MG63 (cell line): Measurements from ENCODE around the gene CTNNB1. TPM values are rescaled to one million over a fixed set of nuclear protein-coding genes. Genes with fewer than 3 reads are reported as not detected.

Source experiments
- DNase-seq: peaks from one replicate; pipeline ENCODE4 v3.0.0-alpha.2; 2020
- H3K27me3 ChIP-seq: fragments of 250-450 bp; sonication (Bioruptor Pico); 2 replicates; pipeline ENCODE4 v1.5.1; 2020; ENCODE audit warnings: mild to moderate bottlenecking, moderate library complexity
- H3K36me3 ChIP-seq: fragments of 250-450 bp; sonication (Bioruptor Pico); 2 replicates; pipeline ENCODE4 v1.5.1; 2020; ENCODE audit warnings: mild to moderate bottlenecking, moderate library complexity
- H3K4me3 ChIP-seq: fragments of 250-450 bp; sonication (Bioruptor Pico); 2 replicates; pipeline ENCODE4 v1.5.1; 2020; ENCODE audit warnings: mild to moderate bottlenecking, moderate library complexity
- H3K9me3 ChIP-seq: fragments of 250-450 bp; sonication (Bioruptor Pico); 2 replicates; pipeline ENCODE4 v1.5.1; 2020; ENCODE audit warnings: mild to moderate bottlenecking, moderate library complexity
- total RNA-seq: library from RNA; depleted of rRNA; stranded (reverse); fragments of >200 nt; shearing (Covaris generic); gene quantifications from 2 replicates; pipeline ENCODE4 v1.2.3, GENCODE V29; 2014; ENCODE audit warnings: low replicate concordance

CTNNB1 gene
- total RNA-seq, 1 experiment from 2014 or later: 147 TPM

GRCh38 chr3:41184394-41184793 is 14.9 kb upstream of the CTNNB1 start:
- no peaks in the 10 kb centered on the region for H3K27me3 ChIP-seq
- H3K4me3 ChIP-seq: no peak overlapping the region
- no peak for DNase-seq

DNA sequence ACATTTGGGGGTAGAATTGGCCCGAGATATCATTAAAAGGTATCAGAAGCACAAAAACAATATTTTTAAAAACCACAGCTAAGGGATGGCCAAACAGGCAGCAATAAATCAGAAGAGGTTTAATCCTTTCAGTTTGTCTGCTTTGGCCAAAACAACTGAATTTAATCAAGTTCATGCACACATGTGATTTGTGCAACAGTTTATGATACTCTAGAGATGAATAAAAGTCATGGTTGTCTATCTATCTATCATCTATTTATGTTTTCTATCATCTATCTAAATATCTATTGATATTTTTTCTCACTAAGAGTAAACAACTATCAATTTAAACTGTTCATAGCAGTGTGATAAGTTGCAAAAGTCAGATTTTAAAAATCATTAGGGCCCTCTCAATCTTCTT is 13.0 kb upstream of the CTNNB1 start:
- DNase-seq: no peak

More at GRCh38 chr3:41184394-41184793, 14.9 kb upstream of the CTNNB1 start:
- Histone ChIP-seq H3K36me3 (no peaks in the 10 kb centered on the region), H3K9me3 (no peaks in the 10 kb centered on the region)

GRCh38 chr3:41188306-41188705 is 11.0 kb upstream of the CTNNB1 start:
- no peak overlapping the region for H3K4me3 ChIP-seq
- H3K36me3 ChIP-seq: no peaks in the 10 kb centered on the region
- no peaks in the 10 kb centered on the region for H3K27me3 ChIP-seq
- DNase-seq: no peak
- H3K9me3 ChIP-seq: no peaks in the 10 kb centered on the region

More for the DNA sequence above, 13.0 kb upstream of the CTNNB1 start:
- H3K9me3 ChIP-seq: no peaks in the 10 kb centered on the region
- no peak overlapping the region for H3K4me3 ChIP-seq
- no peaks in the 10 kb centered on the region for H3K27me3 ChIP-seq
- H3K36me3 ChIP-seq: no peaks in the 10 kb centered on the region

DNA sequence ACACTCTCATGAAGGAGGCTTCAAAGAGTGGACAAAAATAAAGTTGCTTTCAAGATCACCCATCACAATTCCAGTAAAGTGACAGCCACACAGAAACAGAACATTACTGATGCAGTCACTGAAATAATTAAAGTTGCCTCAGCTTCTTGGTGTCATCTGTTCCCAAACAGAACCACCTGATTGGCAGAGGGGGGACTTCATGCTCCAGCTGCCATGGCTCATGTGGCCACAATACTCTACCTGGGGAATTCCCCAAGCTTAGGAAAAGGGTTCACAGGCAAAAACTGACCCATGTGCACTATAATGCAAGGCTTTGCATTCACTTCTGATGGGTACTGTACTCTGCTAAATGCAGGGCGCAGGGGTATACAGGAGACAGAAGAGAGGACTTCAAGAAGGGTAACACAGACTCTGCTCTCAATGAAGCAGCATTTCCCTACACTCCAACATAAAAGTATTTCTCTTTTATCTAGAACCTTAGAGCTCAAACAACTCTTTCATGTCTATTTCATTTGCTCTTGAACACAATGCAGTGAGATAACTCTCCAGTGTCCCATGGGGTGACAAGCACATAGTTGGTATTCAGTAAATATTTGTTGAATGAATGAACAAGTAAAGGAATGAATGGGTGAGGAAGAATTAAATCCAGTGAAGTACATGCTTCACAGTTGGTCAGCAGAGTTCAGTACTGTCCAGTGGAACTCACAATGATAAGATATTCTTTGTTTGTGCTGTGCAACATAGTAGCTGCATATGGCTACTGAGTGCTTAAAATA is 8.6 kb upstream of the CTNNB1 start:
- H3K4me3 ChIP-seq: no peak overlapping the region
- no peak for DNase-seq
- no peaks in the 10 kb centered on the region for H3K9me3 ChIP-seq
- no peaks in the 10 kb centered on the region for H3K36me3 ChIP-seq
- H3K27me3 ChIP-seq: no peaks in the 10 kb centered on the region

DNA sequence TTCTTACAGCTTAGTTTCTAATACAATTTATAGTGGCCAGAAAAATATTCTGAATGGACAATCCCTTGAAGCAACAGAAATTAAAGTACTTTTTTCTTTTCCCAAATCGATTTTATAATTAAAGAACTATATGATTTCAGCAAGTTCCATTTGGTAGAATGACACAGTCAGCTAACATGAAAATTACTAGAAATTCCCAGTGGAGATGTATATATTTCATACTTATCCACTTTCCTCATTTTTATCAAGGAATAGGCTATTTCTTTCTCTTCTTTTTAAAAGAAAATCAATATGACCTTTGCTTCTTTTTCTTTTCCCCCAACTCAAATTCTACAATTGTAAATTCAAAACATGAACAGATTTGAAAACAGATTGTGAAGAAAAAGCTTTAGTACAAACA is 6.4 kb upstream of the CTNNB1 start:
- Histone ChIP-seq H3K27me3 (no peaks in the 10 kb centered on the region), H3K9me3 (no peaks in the 10 kb centered on the region), H3K36me3 (no peaks in the 10 kb centered on the region), H3K4me3 (no peak overlapping the region)
- no peak for DNase-seq

DNA sequence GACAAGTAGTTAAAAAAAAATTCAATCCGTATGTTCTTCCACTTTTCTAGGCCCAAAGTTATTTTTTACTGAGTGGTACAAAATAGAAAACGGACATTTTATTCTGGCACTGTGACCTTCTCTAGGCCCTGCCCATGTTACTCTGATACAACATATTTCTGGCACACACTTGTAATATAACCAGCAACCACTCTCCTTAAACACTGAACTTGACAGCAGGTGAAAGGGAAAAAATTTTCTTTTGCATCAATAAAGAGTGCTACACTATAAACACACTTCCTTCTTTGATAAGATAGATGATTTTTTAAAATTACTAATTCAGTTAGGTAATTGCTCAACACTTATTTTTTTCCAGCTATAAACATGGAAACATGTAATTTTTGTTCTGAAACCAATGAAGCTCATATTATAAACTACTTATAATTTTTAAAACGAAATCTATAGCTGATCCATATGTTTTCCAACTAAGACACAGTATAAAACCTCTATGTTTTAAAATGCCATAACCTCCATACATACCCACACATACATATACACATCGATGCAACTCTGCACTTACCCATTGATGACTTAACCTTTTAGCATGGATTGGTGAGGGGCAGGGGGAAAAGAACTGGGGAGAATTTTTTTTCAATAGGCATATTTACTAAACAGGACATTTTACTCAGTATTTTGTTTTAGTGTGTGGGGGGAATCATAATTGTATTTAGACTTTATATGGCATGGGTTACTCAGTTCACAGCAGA is 5.3 kb upstream of the CTNNB1 start:
- DNase-seq: no peak
- no peaks in the 10 kb centered on the region for H3K36me3 ChIP-seq
- no peaks in the 10 kb centered on the region for H3K9me3 ChIP-seq
- no peak overlapping the region for H3K4me3 ChIP-seq
- H3K27me3 ChIP-seq: no peaks in the 10 kb centered on the region

DNA sequence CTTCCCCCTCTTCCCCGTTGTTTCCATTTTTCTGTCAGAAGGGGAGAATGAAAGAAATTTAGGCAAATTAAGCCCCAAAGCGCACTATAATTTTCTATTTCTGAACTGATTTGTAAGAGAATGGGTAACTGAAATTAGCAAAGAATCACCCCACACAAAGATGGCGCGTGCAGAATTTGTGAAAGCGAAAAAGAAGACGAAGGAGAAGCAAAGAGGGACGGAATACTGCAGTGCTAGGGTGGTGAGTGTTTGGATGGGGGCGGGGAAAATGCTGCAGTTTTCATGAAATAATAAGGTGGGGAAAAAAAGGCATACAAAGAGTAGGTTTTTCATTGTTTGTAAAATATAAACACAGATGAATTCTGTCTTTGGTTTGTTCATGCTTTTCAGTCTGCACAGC is 4.6 kb upstream of the CTNNB1 start:
- Histone ChIP-seq H3K4me3 (no peak overlapping the region), H3K9me3 (no peaks in the 10 kb centered on the region), H3K36me3 (no peaks in the 10 kb centered on the region), H3K27me3 (no peaks in the 10 kb centered on the region)
- no peak for DNase-seq

- Histone ChIP-seq H3K27me3 (no peaks in the 10 kb centered on the region), H3K4me3 (no peak overlapping the region), H3K36me3 (no peaks in the 10 kb centered on the region), H3K9me3 (no peaks in the 10 kb centered on the region)
- DNase-seq: no peak
Measured at GRCh38 chr3:41195946-41196345, 3.4 kb upstream of the CTNNB1 start.

DNA sequence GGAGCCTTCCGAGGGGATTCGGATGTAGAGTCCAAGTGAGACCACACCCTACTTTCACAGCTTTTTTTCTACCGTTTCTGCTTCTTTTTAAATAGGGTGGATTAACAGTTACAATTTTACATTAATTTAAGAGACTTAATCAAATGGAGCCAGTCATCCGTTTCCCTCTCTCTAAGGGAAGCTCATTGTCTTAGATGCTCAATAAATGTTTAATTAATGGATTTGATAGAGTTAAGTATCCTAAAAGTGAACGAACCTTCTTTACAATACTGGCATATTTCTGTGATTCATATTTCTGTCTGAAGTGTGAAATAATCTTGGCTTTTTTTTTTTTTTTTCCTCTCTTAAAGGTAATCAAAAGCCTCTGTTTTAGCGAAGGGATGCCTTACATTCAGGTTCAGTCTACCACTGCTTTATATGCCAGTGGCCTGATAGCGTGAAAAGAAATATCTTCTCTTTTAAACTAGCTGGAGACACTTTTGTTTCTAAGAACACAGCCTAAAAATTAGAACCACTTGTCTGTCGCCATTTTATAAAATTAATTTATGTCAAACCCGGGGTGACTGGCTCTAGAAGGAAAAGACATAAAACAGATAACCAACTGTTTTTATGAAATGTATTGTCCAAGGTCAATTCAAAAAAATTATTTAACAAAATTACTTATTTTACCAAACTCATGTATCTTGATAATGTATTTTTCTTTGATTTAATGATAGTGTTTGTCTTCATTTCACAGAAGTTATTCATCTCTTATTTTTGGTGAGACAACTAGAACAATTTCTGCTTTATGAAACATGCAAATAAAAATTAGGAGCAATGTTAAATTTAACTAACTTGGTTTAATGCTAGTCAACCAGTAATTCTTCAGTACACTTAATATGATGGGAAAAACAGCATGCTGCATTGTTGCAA is 2.5 kb upstream of the CTNNB1 start:
- Histone ChIP-seq H3K9me3 (no peaks in the 10 kb centered on the region), H3K4me3 (no peak overlapping the region), H3K36me3 (no peaks in the 10 kb centered on the region), H3K27me3 (no peaks in the 10 kb centered on the region)
- DNase-seq: no peak

DNA sequence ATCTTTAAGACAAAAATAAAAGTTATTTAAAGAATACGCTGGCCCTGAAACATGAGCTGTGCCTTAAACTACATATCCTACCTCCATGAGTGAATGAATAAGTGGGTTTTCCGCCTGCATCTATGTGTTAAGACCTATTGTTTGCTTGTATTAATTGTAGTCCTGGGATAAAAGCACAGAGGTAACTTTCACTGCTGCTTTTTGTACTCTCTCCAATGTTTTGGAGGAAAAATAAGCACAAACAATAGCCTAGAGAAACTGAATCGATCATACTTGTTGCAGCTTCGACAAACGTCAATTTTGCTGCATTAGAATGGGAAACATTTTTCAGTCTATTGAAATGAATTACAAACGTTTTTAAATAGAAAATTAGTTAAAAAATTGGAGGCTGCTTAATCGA is 1.3 kb upstream of the CTNNB1 start:
- H3K36me3 ChIP-seq: no peaks in the 10 kb centered on the region
- DNase-seq: no peak
- peak overlapping the region; percentile 81 for H3K4me3 ChIP-seq
- H3K27me3 ChIP-seq: no peaks in the 10 kb centered on the region
- H3K9me3 ChIP-seq: no peaks in the 10 kb centered on the region

DNA sequence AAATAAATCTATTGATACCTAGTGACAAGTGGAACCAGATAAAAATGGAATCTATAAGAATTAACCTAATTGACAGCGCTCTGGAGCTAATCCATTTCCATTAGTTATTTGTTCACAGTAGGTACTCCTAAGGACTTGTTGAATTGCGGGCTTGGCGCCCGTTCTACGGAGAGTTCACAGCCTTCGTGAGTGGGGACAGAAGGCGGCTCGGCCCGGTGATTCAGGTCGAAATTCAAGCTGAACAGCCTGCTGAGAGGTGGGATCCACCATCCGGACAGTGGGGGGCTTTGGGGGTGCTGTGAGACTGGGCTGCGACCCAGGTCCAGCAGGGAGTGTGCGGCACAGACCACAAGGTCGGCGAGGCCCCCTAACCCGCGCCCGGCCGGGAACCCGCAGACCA is 779 bp upstream of the CTNNB1 start:
- Histone ChIP-seq H3K9me3 (no peaks in the 10 kb centered on the region), H3K36me3 (no peaks in the 10 kb centered on the region), H3K4me3 (peak overlapping the region; percentile 81), H3K27me3 (no peaks in the 10 kb centered on the region)
- DNase-seq: peak; percentile 4

DNA sequence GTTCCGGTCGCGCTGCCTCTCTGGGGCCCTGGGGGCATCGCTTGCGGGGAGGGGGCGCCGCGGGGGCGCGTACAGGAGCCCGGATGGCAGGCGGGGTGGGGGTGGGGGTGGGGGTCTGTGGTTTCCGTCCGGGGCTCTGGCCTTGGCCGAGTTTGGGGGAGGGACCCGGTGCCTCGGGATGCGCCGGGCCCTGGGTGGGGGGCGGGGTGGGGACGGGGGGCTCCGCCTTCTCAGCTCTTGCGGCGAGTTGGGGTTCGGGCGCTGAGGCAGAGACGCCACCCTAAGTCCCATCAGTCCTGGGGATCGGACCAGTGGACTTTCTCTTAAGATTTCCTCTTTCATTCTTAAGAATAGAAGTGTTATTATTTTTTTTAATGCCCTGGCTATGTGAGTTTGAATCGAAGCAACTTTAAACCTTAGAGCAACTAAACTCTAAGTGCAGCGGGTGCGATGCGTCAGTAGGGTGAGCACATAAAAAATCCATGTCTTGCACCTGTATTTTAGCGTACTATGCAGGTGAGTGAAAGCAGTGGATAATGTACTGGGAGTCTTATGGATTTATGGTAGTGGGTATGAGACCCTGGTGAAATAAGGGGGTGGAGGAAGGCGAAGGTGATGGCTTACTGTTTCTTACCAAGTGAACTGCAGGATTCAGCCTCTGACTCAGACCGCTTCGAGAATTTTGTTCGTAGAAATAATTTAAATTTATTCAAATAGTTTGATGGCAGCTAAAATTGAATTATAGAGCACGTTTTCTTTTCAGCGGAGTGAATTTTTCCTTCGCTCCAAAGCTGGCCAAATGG is 762 bp downstream of the CTNNB1 start:
- no peaks in the 10 kb centered on the region for H3K27me3 ChIP-seq
- peak overlapping the region; percentile 81 for H3K4me3 ChIP-seq
- DNase-seq: peak; percentile 21
- H3K36me3 ChIP-seq: no peaks in the 10 kb centered on the region
- no peaks in the 10 kb centered on the region for H3K9me3 ChIP-seq

DNA sequence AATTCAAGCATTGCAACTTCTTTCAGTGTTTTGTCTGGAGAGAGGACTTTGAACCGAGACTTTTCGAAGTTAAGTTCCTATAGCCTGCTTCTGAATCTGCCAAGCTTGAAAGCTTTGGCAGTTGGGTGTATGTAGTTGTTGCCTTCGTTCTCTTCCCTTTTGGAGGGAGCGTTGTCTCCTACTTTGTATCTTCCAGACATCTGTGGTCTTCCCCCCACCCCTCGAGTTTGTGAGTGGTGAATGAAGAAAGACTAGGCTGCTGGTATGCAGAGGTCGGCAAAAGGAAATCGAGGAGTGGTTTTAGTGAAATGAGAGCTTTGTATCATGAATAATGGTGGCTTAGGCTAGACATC is 1.3 kb downstream of the CTNNB1 start:
- Histone ChIP-seq H3K4me3 (peak overlapping the region; percentile 60), H3K27me3 (no peaks in the 10 kb centered on the region), H3K9me3 (no peaks in the 10 kb centered on the region), H3K36me3 (no peaks in the 10 kb centered on the region)
- peak; percentile 3 for DNase-seq

DNA sequence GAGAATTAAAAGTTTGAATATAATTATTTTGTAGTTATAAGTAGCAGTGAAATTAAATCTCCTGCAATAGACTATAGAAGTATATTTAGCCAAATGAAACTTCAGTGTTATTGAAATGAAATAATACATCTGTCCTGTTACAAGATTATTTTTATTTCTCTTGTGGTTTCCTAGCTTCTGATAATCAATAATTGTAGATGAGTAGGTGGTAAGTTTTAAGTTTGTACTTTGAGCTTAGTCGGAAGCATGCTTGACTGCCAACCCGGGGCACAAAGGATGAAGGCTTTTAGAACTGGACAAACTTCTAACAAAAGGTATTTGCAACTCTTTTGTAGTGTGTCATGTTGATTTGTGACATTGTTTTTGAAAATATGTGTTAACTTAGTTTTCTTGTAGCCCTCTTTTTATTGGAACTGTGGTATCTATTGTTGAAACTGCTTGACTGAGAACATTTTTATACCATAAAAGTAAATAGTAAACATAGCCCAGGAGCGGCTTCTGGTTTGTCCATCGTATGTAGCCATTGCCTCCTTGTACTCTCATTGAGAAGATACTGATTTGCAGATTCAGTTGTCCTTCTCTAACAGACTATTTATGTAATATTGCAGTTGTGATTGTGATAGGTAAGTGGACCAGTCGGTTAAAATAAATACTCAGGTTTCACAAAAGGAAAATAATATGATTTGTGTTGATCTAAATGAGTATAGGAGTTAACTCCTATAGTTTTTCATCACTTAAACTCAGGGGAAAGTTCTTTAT is 2.9 kb downstream of the CTNNB1 start:
- H3K36me3 ChIP-seq: no peaks in the 10 kb centered on the region
- no peak for DNase-seq
- H3K27me3 ChIP-seq: no peaks in the 10 kb centered on the region
- H3K9me3 ChIP-seq: no peaks in the 10 kb centered on the region
- H3K4me3 ChIP-seq: peak overlapping the region; percentile 60

DNA sequence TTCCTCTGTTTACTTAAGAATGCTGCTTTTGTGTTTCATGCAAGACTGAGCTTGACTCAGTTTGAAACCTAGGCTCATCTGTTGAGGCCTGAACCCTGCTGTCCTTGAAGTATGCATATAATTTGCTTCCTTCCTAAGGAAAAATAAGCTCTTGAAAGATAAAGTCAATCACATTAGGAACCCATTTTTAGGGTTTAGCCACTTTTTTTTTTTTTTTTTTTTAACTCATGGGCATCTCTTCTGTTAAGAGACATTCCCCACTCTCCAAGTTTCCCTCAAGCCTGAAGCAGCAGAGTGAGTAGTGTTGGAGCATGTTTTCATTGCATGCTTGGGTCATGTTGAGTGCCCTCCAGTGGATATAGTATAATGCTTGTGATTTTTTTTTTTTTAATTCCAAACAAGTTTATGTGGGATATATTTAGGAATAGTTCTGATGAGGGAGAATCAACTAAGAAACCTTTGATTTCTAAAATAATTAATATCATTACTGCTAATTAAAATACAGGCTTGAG is 3.6 kb downstream of the CTNNB1 start:
- Histone ChIP-seq H3K27me3 (no peaks in the 10 kb centered on the region), H3K9me3 (no peaks in the 10 kb centered on the region), H3K4me3 (no peak overlapping the region; the same call in 1 of the 2 replicates), H3K36me3 (no peaks in the 10 kb centered on the region)
- DNase-seq: peak; percentile 19
